H1 (cell line): Measurements from ENCODE around the gene PGM2. TPM values are rescaled to one million over a fixed set of nuclear protein-coding genes. Genes with fewer than 3 reads are reported as not detected.
A peak's percentile ranks its signal among the peaks of the same experiment; 100 is the strongest.
"Not testable (repeated sequence)": the region's sequence is repeated elsewhere in the genome, so short reads cannot be mapped to it uniquely, and the experiment has no call there.

Source experiments
- CTCF ChIA-PET: fragments of 300-600 bp; sonication (Branson Sonifier 250); formaldehyde crosslinking; loops from one replicate; lab custom pipeline; 2021; ENCODE audit not compliant: partially characterized antibody; lab: Charles Lee
- POLR2A ChIA-PET: fragments of 300-600 bp; sonication (Branson Sonifier 250); formaldehyde crosslinking; loops from one replicate; lab custom pipeline; 2021; ENCODE audit warnings: inconsistent platforms; ENCODE audit not compliant: partially characterized antibody; lab: Charles Lee
- DNase-seq, 2 experiments: peaks; one replicate each; pipeline versions ENCODE4 v3.0.0 to v3.0.0-alpha.2; 2010 to 2022; ENCODE audit warnings: low spot score in 2 of 2, low read depth in 1 of 2, mixed read lengths in 1 of 2
- FAIRE-seq: peaks from 2 replicates; lab custom pipeline; 2011; peaks lifted over from hg19 to GRCh38; lab: Jason Lieb, UNC
- H2AFZ ChIP-seq: 2 replicates; pipeline ENCODE4 v1.8.1; 2012; ENCODE audit warnings: low read length, inconsistent platforms
- H2AK5ac ChIP-seq: 2 replicates; pipeline ENCODE4 v1.6.1; 2013; ENCODE audit warnings: low read depth, low read length
- H2BK120ac ChIP-seq: replicated peaks from 2 replicates; pipeline ENCODE3; 2013; ENCODE audit warnings: low read depth, low read length, inconsistent platforms
- H2BK12ac ChIP-seq: 2 replicates; pipeline ENCODE4 v1.6.1; 2013; ENCODE audit warnings: low read depth, low read length
- H2BK15ac ChIP-seq: 2 replicates; pipeline ENCODE4 v1.6.1; 2013; ENCODE audit warnings: low read length
- H2BK20ac ChIP-seq: 2 replicates; pipeline ENCODE4 v1.6.1; 2013; ENCODE audit warnings: low read length
- H2BK5ac ChIP-seq: 2 replicates; pipeline ENCODE4 v1.6.1; 2013; ENCODE audit warnings: low read depth, low read length
- H3K14ac ChIP-seq: 2 replicates; pipeline ENCODE4 v1.6.1; 2013; ENCODE audit warnings: inconsistent platforms; ENCODE audit not compliant: insufficient read length
- H3K18ac ChIP-seq: 2 replicates; pipeline ENCODE4 v1.6.1; 2013; ENCODE audit warnings: low read length; ENCODE audit errors: extremely low read depth
- H3K23ac ChIP-seq: 2 replicates; pipeline ENCODE4 v1.6.1; 2013; ENCODE audit warnings: inconsistent platforms; ENCODE audit not compliant: insufficient read length
- H3K23me2 ChIP-seq: 2 replicates; pipeline ENCODE4 v1.6.1; 2013; ENCODE audit warnings: low read depth, low read length
- H3K27ac ChIP-seq: 2 replicates; pipeline ENCODE4 v1.6.1; 2011; ENCODE audit warnings: low read depth, low read length, inconsistent platforms
- H3K27me3 ChIP-seq, 4 experiments: replicated peaks in 1 of 4; 1 replicate in 1 of 4; 2 replicates in 3 of 4; pipeline versions ENCODE4 v1.6.1 to v1.8.1; 2011 to 2013; ENCODE audit warnings: low read length in 3 of 4, mild to moderate bottlenecking in 3 of 4, inconsistent platforms in 2 of 4, mixed read lengths in 2 of 4, moderate library complexity in 1 of 4; ENCODE audit not compliant: control insufficient read depth in 3 of 4, insufficient read depth in 3 of 4; ENCODE audit errors: extremely low read depth in 1 of 4
- H3K36me3 ChIP-seq, 4 experiments: 2 replicates each; pipeline versions ENCODE4 v1.6.1 to v1.8.1; 2011 to 2013; ENCODE audit warnings: mild to moderate bottlenecking in 4 of 4, low read length in 3 of 4, moderate library complexity in 2 of 4, control low read depth in 1 of 4, inconsistent platforms in 1 of 4; ENCODE audit not compliant: insufficient read depth in 4 of 4, control insufficient read depth in 2 of 4
- H3K4ac ChIP-seq: replicated peaks from 2 replicates; pipeline ENCODE3; 2013; ENCODE audit warnings: low read length, low read depth, mixed read lengths, inconsistent platforms; ENCODE audit not compliant: insufficient read length
- H3K4me1 ChIP-seq, 4 experiments: replicated peaks in 1 of 4; 1 replicate in 1 of 4; 2 replicates in 3 of 4; pipeline versions ENCODE4 v1.6.1 to v1.8.1; 2011 to 2013; ENCODE audit warnings: low read length in 3 of 4, inconsistent platforms in 2 of 4, mixed read lengths in 1 of 4; ENCODE audit not compliant: insufficient read depth in 4 of 4, control insufficient read depth in 3 of 4
- H3K4me2 ChIP-seq, 2 experiments: 2 replicates each; pipeline versions ENCODE4 v1.6.1 to v1.8.1; 2011 to 2013; ENCODE audit warnings: low read depth in 2 of 2, low read length in 2 of 2, control low read depth in 1 of 2, inconsistent platforms in 1 of 2, mild to moderate bottlenecking in 1 of 2; ENCODE audit not compliant: insufficient read depth in 1 of 2
- H3K4me3 ChIP-seq, 4 experiments: fragments of 200-600, 300-600 bp in 1 of 4; sonication (generic), shearing (Covaris generic), sonication (Bioruptor Twin) in 1 of 4; 2 replicates each; pipeline versions ENCODE4 v1.5.1 to v1.8.1; 2011 to 2016; ENCODE audit warnings: low read length in 4 of 4, low read depth in 3 of 4, control low read depth in 2 of 4, inconsistent platforms in 2 of 4, mild to moderate bottlenecking in 2 of 4, mixed read lengths in 1 of 4, moderate library complexity in 1 of 4; ENCODE audit not compliant: insufficient read depth in 2 of 4; ENCODE audit errors: extremely low read depth in 1 of 4
- H3K56ac ChIP-seq: replicated peaks from 2 replicates; pipeline ENCODE3; 2013; ENCODE audit warnings: low read depth, mild to moderate bottlenecking, mixed read lengths, low read length, inconsistent platforms; ENCODE audit not compliant: insufficient read length
- H3K79me1 ChIP-seq: 2 replicates; pipeline ENCODE4 v1.6.1; 2013; ENCODE audit warnings: low read depth, low read length, control low read depth
- H3K79me2 ChIP-seq, 2 experiments: 2 replicates each; pipeline versions ENCODE4 v1.6.1 to v1.8.1; 2012 to 2013; ENCODE audit warnings: low read length in 2 of 2, mild to moderate bottlenecking in 2 of 2, inconsistent platforms in 1 of 2; ENCODE audit not compliant: insufficient read depth in 2 of 2, control insufficient read depth in 1 of 2
- H3K9ac ChIP-seq, 4 experiments: replicated peaks in 1 of 4; 1 replicate in 1 of 4; 2 replicates in 3 of 4; pipeline versions ENCODE4 v1.6.1 to v1.8.1; 2011 to 2013; ENCODE audit warnings: low read depth in 3 of 4, low read length in 3 of 4, control low read depth in 2 of 4, mild to moderate bottlenecking in 2 of 4, moderate library complexity in 2 of 4, inconsistent platforms in 1 of 4; ENCODE audit errors: extremely low read depth in 1 of 4
- H3K9me3 ChIP-seq, 2 experiments: 2 replicates each; pipeline versions ENCODE4 v1.6.1 to v1.8.1; 2012 to 2013; ENCODE audit warnings: mild to moderate bottlenecking in 2 of 2, moderate library complexity in 2 of 2, control low read depth in 1 of 2, inconsistent platforms in 1 of 2, low read depth in 1 of 2, low read length in 1 of 2, mixed read lengths in 1 of 2; ENCODE audit not compliant: insufficient read depth in 2 of 2
- H4K20me1 ChIP-seq, 2 experiments: replicated peaks in 1 of 2; 2 replicates each; pipeline versions ENCODE3 to v1.8.1; 2011 to 2013; ENCODE audit warnings: inconsistent platforms in 2 of 2, low read length in 2 of 2, mild to moderate bottlenecking in 1 of 2; ENCODE audit not compliant: insufficient read depth in 2 of 2, control insufficient read depth in 1 of 2
- H4K5ac ChIP-seq: 2 replicates; pipeline ENCODE4 v1.6.1; 2013; ENCODE audit warnings: low read length, low read depth, mixed read lengths, inconsistent platforms; ENCODE audit not compliant: insufficient read length
- H4K8ac ChIP-seq: 2 replicates; pipeline ENCODE4 v1.8.0; 2013; ENCODE audit warnings: mild to moderate bottlenecking, moderate library complexity, low read length, inconsistent platforms; ENCODE audit not compliant: insufficient read depth; ENCODE audit errors: extremely low read depth
- H4K91ac ChIP-seq: replicated peaks from 2 replicates; pipeline ENCODE3; 2013; ENCODE audit warnings: low read length, mixed read lengths, inconsistent platforms; ENCODE audit not compliant: insufficient read length
- ASH2L ChIP-seq: fragments of 200-600, 300-600 bp; sonication (generic); IDR thresholded peaks from one replicate; pipeline ENCODE4 v1.7.1; 2017; ENCODE audit warnings: low read length
- EP300 ChIP-seq, 2 experiments: IDR thresholded peaks; 1 replicate in 1 of 2; 2 replicates in 1 of 2; pipeline ENCODE4 v1.6.1; 2011 to 2012; ENCODE audit warnings: low read depth in 2 of 2, low read length in 2 of 2, mild to moderate bottlenecking in 2 of 2, borderline replicate concordance in 1 of 2, inconsistent platforms in 1 of 2, moderate library complexity in 1 of 2
- POLR2A ChIP-seq, 2 experiments: IDR thresholded peaks; 1 replicate in 1 of 2; 2 replicates in 1 of 2; pipeline ENCODE4 v1.6.1; 2011; ENCODE audit warnings: low read depth in 2 of 2, low read length in 2 of 2, mild to moderate bottlenecking in 2 of 2; ENCODE audit errors: control extremely low read depth in 1 of 2
- POLR2AphosphoS5 ChIP-seq: IDR thresholded peaks from 2 replicates; pipeline ENCODE4 v1.6.1; 2011; ENCODE audit warnings: low read depth, low read length
- SAP30 ChIP-seq: fragments of 300-600 bp; sonication (generic); IDR thresholded peaks from 2 replicates; pipeline ENCODE4 v1.7.1; 2012; ENCODE audit warnings: low read length, moderate library complexity, mild to moderate bottlenecking, inconsistent platforms; ENCODE audit not compliant: insufficient read depth, insufficient replicate concordance
- SP4 ChIP-seq: IDR thresholded peaks from 2 replicates; pipeline ENCODE4 v1.6.1; 2012; ENCODE audit warnings: low read length, inconsistent platforms
- TAF1 ChIP-seq: IDR thresholded peaks from 2 replicates; pipeline ENCODE4 v1.6.1; 2011; ENCODE audit warnings: mild to moderate bottlenecking, low read depth, low read length
- WGBS, 2 experiments: shearing (Covaris generic) in 1 of 2; methylation state at CpG; one replicate each; pipeline versions ENCODE4 v1.1.6 to v1.1.7; 2013 to 2015; ENCODE audit warnings: low lambda C conversion rate in 2 of 2, mixed read lengths in 2 of 2, inconsistent platforms in 1 of 2, low coverage in 1 of 2, missing lambda C conversion rate in 1 of 2; ENCODE audit not compliant: insufficient replicate concordance in 2 of 2, insufficient coverage in 1 of 2, insufficient read length in 1 of 2; ENCODE audit errors: extremely low coverage in 1 of 2, missing lambda C conversion rate in 1 of 2; 5-methylcytosine and 5-hydroxymethylcytosine counted together
- polyA plus RNA-seq, 7 experiments: library from polyadenylated mRNA; depleted of rRNA in 3 of 7; stranded (reverse) in 5 of 7; unstranded in 2 of 7; fragments of >200 nt in 5 of 7; fragments of 200-250 nt in 2 of 7; gene quantifications; 1 replicate in 5 of 7; 2 replicates in 1 of 7; 4 replicates in 1 of 7; pipeline versions ENCODE4 v1.2.1 to v1.2.3, GENCODE V29; 2011 to 2013; ENCODE audit warnings: missing spikeins in 2 of 7, mixed read lengths in 2 of 7
- total RNA-seq: library from RNA; stranded (reverse); fragmentation: NEBNext Ultra II Directional; extraction: Animal tissue kit (Norgen Biotek cat#: 25700); gene quantifications from 2 replicates; pipeline ENCODE4 v1.2.1, GENCODE V29; 2021

The PGM2 gene
- total and polyA plus RNA-seq, 2 of the 8 experiments (the other 6 are each of a cell fraction or from before 2014, with no cell fraction given): 7.7 to 38.0 TPM

DNA sequence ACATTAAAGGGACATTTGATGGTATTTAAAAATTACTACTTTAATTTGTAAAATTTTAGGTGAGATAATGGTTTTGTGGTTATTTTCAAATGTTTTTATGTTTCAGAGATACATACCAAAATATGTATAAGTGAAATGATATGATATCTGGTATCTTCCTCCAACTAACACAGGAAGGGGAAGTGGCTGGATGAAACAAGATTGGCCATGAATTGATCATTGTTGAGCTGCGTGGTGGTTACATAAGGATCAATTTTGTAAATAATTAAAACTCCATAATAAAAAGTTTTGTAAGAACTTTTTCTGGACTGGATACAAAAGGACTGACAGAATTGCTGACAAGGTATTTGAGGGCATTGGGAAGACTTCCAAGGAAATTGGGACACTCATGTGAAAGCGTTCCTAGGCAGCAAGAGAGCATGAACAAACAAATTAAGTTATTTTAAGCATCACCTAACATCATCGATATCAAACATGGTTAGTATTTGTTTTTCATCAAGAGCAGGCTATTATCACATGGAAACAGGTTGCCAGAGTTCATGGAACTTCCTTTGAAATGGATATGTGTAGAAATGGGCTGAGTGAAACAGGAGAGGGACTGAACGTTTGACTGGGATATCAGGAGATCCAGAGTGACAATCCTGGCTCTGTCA lies 4.4 kb upstream of the PGM2 start (continued):
- TF ChIP-seq SAP30: no peak
- no peak for TF ChIP-seq SP4
- TF ChIP-seq EP300 (IDR thresholded peaks at IDR 0.05; ENCODE audit: borderline replicate concordance in 1 of 2, low read depth in 2 of 2, low read length in 2 of 2): no peak
- no peak for TF ChIP-seq POLR2A (IDR thresholded peaks at IDR 0.05; ENCODE audit: control extremely low read depth in 1 of 2, low read depth in 2 of 2, low read length in 2 of 2)
- TF ChIP-seq POLR2AphosphoS5: no peak
- no peak for TF ChIP-seq TAF1
- TF ChIP-seq ASH2L: no peak

GRCh38 chr4:37825501-37825900 lies 985 bp upstream of the PGM2 start:
- H2BK5ac ChIP-seq, H2AK5ac ChIP-seq, H4K91ac ChIP-seq, H3K79me2 ChIP-seq, H3K4ac ChIP-seq, H3K4me1 ChIP-seq, H3K18ac ChIP-seq, H4K5ac ChIP-seq, H2BK12ac ChIP-seq, H3K79me1 ChIP-seq, H3K23ac ChIP-seq, H2BK20ac ChIP-seq, H3K14ac ChIP-seq, H4K8ac ChIP-seq, DNase-seq, H3K9me3 ChIP-seq, H3K36me3 ChIP-seq, H3K56ac ChIP-seq, H4K20me1 ChIP-seq, H3K27ac ChIP-seq, H2BK120ac ChIP-seq, FAIRE-seq, H2BK15ac ChIP-seq: not testable (repeated sequence)
- Histone ChIP-seq H3K27me3 (peaks cover 0 to 15% (median 7%) of the 10 kb centered on the region in 4 experiments; a peak in 5 of 7 replicates), H3K23me2 (peaks cover 14% of the 10 kb centered on the region; the same call in 1 of the 2 replicates), H2AFZ (peak overlapping the region; percentile 43; the same call in 1 of the 2 replicates), H3K4me3 (peak overlapping the region; percentile 66 to 77 (median 72); a peak in 6 of 8 replicates), H3K9ac (peak overlapping the region in 1 of 4 experiments; percentile 44; a peak in 1 of 7 replicates), H3K4me2 (peak overlapping the region; percentile 90 to 94)
- CTCF ChIA-PET: interaction anchor here (0.5 to 2.7 kb wide), 10 partner anchors 9 to 375 kb away, joined by 3 to 10 read pairs (median 4); no protein-coding TSS in a partner anchor
- WGBS, 2 experiments: 12% methylated on average over 9 of the region's 9 CpGs; no CpG with 5 or more reads in 1 of the 2 experiments
- POLR2A ChIA-PET: interaction anchor here (1.9 kb wide), 1 partner anchor 77 kb away, joined by 4 read pairs; no protein-coding TSS in a partner anchor
